ENCODE measurements around the gene FGF12.

The FGF12 gene

DNA sequence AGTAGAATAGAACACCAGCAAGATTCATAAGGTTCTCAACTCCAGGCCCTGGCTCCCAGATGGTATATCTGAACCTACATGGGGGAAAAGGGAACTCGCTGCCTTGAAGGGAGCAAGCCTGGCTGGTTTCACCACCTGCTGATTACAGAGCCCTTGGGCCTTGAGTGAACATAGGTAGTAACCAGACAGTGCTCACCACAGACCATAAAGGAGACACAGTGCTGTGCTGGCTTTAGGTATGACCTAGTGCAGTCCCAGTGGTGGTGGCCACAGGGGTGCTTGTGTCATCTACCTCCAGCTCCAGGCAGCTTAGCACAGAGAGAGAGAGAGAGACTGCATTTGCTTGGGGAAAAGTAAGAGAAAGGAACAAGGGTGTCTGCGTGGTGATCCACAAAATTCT lies 409.8 kb downstream of the FGF12 start:
- DNase-seq (ENCODE audit: low spot score): no peak
- TF ChIP-seq, protein P1, sequence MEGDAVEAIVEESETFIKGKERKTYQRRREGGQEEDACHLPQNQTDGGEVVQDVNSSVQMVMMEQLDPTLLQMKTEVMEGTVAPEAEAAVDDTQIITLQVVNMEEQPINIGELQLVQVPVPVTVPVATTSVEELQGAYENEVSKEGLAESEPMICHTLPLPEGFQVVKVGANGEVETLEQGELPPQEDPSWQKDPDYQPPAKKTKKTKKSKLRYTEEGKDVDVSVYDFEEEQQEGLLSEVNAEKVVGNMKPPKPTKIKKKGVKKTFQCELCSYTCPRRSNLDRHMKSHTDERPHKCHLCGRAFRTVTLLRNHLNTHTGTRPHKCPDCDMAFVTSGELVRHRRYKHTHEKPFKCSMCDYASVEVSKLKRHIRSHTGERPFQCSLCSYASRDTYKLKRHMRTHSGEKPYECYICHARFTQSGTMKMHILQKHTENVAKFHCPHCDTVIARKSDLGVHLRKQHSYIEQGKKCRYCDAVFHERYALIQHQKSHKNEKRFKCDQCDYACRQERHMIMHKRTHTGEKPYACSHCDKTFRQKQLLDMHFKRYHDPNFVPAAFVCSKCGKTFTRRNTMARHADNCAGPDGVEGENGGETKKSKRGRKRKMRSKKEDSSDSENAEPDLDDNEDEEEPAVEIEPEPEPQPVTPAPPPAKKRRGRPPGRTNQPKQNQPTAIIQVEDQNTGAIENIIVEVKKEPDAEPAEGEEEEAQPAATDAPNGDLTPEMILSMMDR (IDR thresholded peaks at IDR 0.05; ENCODE audit: extremely low read depth, insufficient read depth, missing control alignments): no peak
- in situ Hi-C loops (cut with MboI; ENCODE audit: low pct_unique_long_range_greater_than_20kb, low sequenced_read_pairs, unreplicated experiment): no loop called here

DNA sequence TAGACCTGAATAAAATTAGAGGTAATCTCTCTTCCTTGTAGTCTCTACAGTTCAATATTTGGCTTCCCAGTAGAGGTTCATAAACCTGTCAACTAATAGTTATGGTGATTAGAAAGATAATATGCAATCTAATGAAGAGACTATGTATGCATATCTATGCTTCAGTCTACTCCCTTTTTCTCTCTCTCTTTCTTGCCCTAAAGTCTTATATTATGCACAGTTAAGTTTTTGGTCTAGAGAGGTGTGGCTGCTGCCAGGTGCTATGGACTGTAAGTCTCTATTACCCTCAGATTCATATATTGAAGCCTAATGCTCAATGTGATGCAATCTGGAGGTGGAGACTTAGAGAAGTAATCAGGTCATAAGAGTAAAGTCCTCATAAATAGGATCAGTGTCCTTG lies 413.7 kb downstream of the FGF12 start:
- in situ Hi-C loops (cut with MboI; ENCODE audit: low pct_unique_long_range_greater_than_20kb, low sequenced_read_pairs, unreplicated experiment): no loop called here
- DNase-seq (ENCODE audit: low spot score): no peak
- TF ChIP-seq, protein P1 (IDR thresholded peaks at IDR 0.05; ENCODE audit: extremely low read depth, insufficient read depth, missing control alignments): no peak

DNA sequence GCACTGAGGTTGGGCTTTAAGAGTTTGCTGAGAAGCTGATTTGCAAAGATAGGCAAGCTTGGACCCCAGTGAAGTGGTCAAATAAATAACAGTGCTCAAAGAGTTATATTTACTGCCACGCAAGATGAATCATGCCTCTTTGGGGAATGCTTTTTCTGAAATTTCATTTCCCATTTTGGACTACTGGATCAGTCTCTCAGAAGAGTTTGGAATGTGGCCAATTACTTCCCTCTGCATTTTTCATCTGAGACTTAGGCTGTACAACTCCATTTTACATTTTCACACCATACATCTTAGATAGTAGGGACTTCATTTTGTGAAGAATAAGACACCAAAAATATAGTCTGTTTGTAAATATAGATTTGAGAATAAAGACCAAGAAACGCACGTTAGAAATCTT lies 419.7 kb downstream of the FGF12 start:
- DNase-seq (ENCODE audit: low spot score): no peak
- TF ChIP-seq, protein P1 (IDR thresholded peaks at IDR 0.05; ENCODE audit: extremely low read depth, insufficient read depth, missing control alignments): no peak
- in situ Hi-C loops (cut with MboI; ENCODE audit: low pct_unique_long_range_greater_than_20kb, low sequenced_read_pairs, unreplicated experiment): no loop called here

DNA sequence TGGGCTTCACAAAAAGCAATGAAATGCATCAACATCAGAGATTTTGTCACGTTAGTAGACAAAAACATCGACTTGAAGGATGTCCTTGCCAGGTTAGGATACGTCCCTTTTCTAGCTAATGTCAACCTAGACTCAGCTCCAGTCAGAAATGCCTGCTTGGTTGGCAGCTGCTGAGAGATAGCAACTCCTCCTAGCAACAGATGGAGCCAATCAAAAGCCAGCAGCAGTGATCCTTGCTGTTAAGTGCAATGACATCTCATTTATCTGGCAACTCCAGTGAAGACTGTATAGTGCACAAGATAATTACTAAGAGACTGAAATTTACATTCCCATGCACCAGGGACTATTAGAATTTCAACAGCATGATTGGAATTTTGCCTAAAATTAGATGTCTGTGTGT lies 424.1 kb downstream of the FGF12 start:
- TF ChIP-seq, protein P1 (IDR thresholded peaks at IDR 0.05; ENCODE audit: extremely low read depth, insufficient read depth, missing control alignments): no peak
- no peak for DNase-seq (ENCODE audit: low spot score)
- in situ Hi-C loops (cut with MboI; ENCODE audit: low pct_unique_long_range_greater_than_20kb, low sequenced_read_pairs, unreplicated experiment): no loop called here

DNA sequence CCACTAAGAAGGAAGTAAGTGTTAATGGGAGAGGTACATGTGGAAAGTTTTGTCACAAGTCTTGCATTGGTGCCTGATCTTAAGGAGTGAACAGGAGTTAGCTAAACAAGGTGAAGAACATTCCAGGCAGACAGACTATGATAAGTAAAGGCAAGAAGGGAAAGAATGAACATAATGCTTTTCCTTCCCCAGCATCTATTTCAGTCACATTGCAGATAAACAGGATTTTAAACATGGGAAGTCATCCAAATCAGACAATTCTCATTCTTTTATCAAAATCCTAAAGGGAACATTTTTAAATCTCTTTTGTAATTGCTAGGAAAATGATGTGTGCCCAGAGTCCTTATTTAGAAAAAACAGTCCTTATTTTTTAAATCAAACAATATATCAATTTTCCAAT lies 424.6 kb downstream of the FGF12 start:
- no peak for DNase-seq (ENCODE audit: low spot score)
- in situ Hi-C loops (cut with MboI; ENCODE audit: low pct_unique_long_range_greater_than_20kb, low sequenced_read_pairs, unreplicated experiment): no loop called here
- TF ChIP-seq, protein P1 (IDR thresholded peaks at IDR 0.05; ENCODE audit: extremely low read depth, insufficient read depth, missing control alignments): no peak

DNA sequence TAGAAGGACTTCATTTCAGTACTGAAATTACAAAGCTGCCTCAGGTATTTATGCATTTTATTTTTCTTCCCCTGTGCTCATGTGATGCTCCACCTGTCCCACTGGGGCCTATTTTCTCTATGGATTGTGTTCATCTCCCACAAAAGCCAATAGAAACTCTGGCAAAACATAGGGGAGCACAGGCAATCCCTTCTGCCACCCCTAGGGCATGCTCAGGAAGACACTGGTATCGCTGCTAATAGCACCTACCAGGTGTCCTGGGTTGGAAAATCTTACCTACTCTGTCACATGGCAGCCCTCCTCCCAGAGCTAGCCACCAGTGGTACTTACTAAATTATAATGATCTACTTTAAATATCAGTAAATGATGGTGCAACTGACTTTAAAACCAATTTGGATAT lies 427.4 kb downstream of the FGF12 start:
- DNase-seq (ENCODE audit: low spot score): no peak
- TF ChIP-seq, protein P1 (IDR thresholded peaks at IDR 0.05; ENCODE audit: extremely low read depth, insufficient read depth, missing control alignments): no peak
- in situ Hi-C loops (cut with MboI; ENCODE audit: low pct_unique_long_range_greater_than_20kb, low sequenced_read_pairs, unreplicated experiment): no loop called here

DNA sequence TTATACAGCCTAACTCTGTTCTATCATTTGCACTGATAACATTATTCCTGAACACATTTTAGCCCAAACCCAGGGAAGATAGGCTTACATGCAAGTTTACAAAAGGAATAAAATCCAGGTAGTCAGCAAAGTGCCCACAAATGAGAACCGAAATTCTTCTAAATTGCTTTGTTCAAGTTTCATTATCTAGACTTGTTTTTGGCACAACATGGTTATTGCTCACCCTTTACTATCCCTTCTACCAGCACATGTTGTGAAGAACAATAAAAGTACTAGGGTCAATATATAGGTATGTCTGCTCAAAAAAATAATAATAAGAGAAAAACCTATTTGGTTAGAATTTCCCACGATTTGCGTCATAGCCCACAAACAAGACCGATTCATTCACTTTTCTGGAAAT lies 430.5 kb downstream of the FGF12 start:
- in situ Hi-C loops (cut with MboI; ENCODE audit: low pct_unique_long_range_greater_than_20kb, low sequenced_read_pairs, unreplicated experiment): no loop called here
- TF ChIP-seq, protein P1 (IDR thresholded peaks at IDR 0.05; ENCODE audit: extremely low read depth, insufficient read depth, missing control alignments): no peak
- no peak for DNase-seq (ENCODE audit: low spot score)

Measured in GM13977 (cell line).